ENCODE results near the gene IFNA10.

- TF ChIP-seq CTCF (IDR thresholded peaks at IDR 0.05; ENCODE audit: insufficient read depth, low read length) (no peak), SPI1 (IDR thresholded peaks at IDR 0.05; ENCODE audit: borderline replicate concordance, low read depth) (no peak), GABPA (IDR thresholded peaks at IDR 0.05; ENCODE audit: low read depth) (no peak)
These were observed 1.7 kb downstream of the IFNA10 start for GRCh38 chr9:21205204-21205603.

All from HL-60 (cell line).